HL-60 (cell line): ENCODE results near the gene VTI1A.

ENCODE experiments used
- CTCF ChIP-seq: IDR thresholded peaks from one replicate; pipeline ENCODE4 v1.5.1; 2011; ENCODE audit warnings: low read length, control low read depth, inconsistent platforms; ENCODE audit not compliant: insufficient read depth
- POLR2AphosphoS5 ChIP-seq: IDR thresholded peaks from 2 replicates; pipeline ENCODE4 v1.6.1; 2012; ENCODE audit warnings: low read depth

GRCh38 chr10:112603062-112603461 lies 156.0 kb downstream of the VTI1A start:
- TF ChIP-seq POLR2AphosphoS5 = no peak
- no peak for TF ChIP-seq CTCF
